Adrenal gland (tissue), 5 donors: ENCODE results near the gene SYNE2.
A peak's percentile ranks its signal among the peaks of the same experiment; 100 is the strongest.

Source experiments
- CTCF ChIP-seq, 6 experiments: fragments of 450-650 bp in 4 of 6; fragments of 200-600 bp in 2 of 6; sonication (generic) in 1 of 6; IDR thresholded peaks; 1 replicate in 5 of 6; 2 replicates in 1 of 6; pipeline versions ENCODE4 v1.5.1 to v1.8.0; 2016 to 2021; ENCODE audit warnings: antibody characterized with exemption in 6 of 6, mild to moderate bottlenecking in 2 of 6, moderate library complexity in 1 of 6
- POLR2A ChIP-seq, 2 donors: fragments of 450-650 bp; IDR thresholded peaks; one replicate each; pipeline ENCODE4 v1.6.1; 2017; ENCODE audit warnings: antibody characterized with exemption in 2 of 2, mild to moderate bottlenecking in 2 of 2, moderate library complexity in 1 of 2
- donor health status: DM: no; HTN: no; CAD: no.

- TF ChIP-seq CTCF (IDR thresholded peaks at IDR 0.05), result no peak
- peak in 1 of 2 donors; percentile 16 for TF ChIP-seq POLR2A (IDR thresholded peaks at IDR 0.05)
Measured at GRCh38 chr14:64213853-64214570, 361.2 kb downstream of the SYNE2 start.
